Mesothelial cell of epicardium (in vitro differentiated cells): Measurements from ENCODE around the gene FAIM2. TPM values are rescaled to one million over a fixed set of nuclear protein-coding genes. Genes with fewer than 3 reads are reported as not detected.

ENCODE experiments used
- DNase-seq, 2 experiments: peaks; one replicate each; pipeline ENCODE4 v3.0.0; 2021; ENCODE audit warnings: low spot score in 2 of 2; ENCODE audit not compliant: unreplicated experiment in 2 of 2
- H3K27ac Mint-ChIP-seq: 2 replicates; pipeline ENCODE4 v1.8.0; 2021; ENCODE audit warnings: mixed read lengths
- H3K27me3 Mint-ChIP-seq: 2 replicates; pipeline ENCODE4 v1.8.0; 2021; ENCODE audit warnings: low read depth, mixed read lengths
- H3K36me3 Mint-ChIP-seq: 2 replicates; pipeline ENCODE4 v1.8.0; 2021; ENCODE audit warnings: mixed read lengths
- H3K4me1 Mint-ChIP-seq: 2 replicates; pipeline ENCODE4 v1.8.0; 2021; ENCODE audit warnings: mixed read lengths
- H3K4me3 Mint-ChIP-seq: 2 replicates; pipeline ENCODE4 v1.8.0; 2021; ENCODE audit warnings: mild to moderate bottlenecking, moderate library complexity, mixed read lengths
- H3K9me3 Mint-ChIP-seq: 2 replicates; pipeline ENCODE4 v1.8.0; 2021; ENCODE audit warnings: mixed read lengths
- CTCF ChIP-seq: fragments of 200-600 bp; sonication (generic); IDR thresholded peaks from one replicate; pipeline ENCODE4 v1.5.0; 2021; ENCODE audit warnings: antibody characterized with exemption; ENCODE audit not compliant: unreplicated experiment
- total RNA-seq: library from RNA; stranded (reverse); gene quantifications from 3 replicates; pipeline ENCODE4 v1.2.1, GENCODE V29; 2021

FAIM2 gene
- total RNA-seq, 1 donor from 2014 or later: 0.13 TPM

- Mint-ChIP-seq H3K27me3 (peaks cover 29% of the 10 kb centered on the region), H3K4me1 (peaks cover 20% of the 10 kb centered on the region), H3K9me3 (no peaks in the 10 kb centered on the region), H3K36me3 (no peaks in the 10 kb centered on the region), H3K27ac (no peak overlapping the region), H3K4me3 (no peak overlapping the region)
- TF ChIP-seq CTCF: no peak
- no peak for DNase-seq
These were observed 15.1 kb downstream of the FAIM2 start for GRCh38 chr12:49888461-49889151.

DNA sequence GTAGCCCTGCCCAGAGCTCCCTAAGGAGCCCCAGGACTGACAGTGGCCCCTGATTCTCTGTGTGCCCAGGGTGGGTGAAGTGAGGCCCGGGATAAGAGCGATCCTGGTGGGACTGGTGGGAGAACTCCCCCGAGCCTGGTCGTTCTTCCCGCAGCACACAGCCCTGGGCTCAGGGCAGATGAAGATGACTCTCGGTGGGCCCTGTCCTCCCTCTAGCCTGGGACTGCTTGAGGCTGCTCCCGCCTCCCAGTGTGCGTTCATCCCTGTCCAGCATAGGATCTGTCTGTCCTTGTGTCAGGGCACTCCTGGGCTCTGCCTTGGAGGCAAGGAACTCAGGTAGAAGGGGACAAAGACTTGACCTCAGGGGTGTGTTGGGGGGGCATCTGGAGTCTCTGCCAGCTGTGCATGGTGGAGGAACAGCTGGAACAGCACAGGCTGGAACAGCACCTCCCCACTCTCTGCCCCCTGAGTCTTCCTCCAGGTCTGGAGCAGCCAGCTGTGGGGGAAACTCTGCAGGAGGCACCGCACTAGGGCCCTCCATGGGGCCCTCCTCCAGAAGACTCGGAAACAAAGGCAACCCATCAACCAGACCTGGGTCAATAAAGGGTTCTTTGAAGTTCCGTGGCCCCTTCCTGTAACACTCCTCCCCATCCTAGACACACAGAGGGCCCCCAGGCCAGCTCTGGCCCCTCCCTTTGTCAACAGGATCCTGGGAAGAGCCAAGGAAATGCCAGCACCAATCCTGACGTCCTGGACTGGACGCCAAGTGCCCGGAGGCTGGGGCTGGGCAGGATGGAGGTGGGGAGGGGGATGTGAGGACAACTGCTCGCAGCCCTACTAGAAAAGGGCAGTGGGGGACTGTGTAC is 15.9 kb downstream of the FAIM2 start:
- H3K4me3 Mint-ChIP-seq: no peak overlapping the region
- no peaks in the 10 kb centered on the region for H3K9me3 Mint-ChIP-seq
- no peak overlapping the region for H3K27ac Mint-ChIP-seq
- no peak for TF ChIP-seq CTCF
- H3K36me3 Mint-ChIP-seq: no peaks in the 10 kb centered on the region
- peaks cover 28% of the 10 kb centered on the region for H3K4me1 Mint-ChIP-seq
- peaks cover 32% of the 10 kb centered on the region for H3K27me3 Mint-ChIP-seq
- no peak for DNase-seq

DNA sequence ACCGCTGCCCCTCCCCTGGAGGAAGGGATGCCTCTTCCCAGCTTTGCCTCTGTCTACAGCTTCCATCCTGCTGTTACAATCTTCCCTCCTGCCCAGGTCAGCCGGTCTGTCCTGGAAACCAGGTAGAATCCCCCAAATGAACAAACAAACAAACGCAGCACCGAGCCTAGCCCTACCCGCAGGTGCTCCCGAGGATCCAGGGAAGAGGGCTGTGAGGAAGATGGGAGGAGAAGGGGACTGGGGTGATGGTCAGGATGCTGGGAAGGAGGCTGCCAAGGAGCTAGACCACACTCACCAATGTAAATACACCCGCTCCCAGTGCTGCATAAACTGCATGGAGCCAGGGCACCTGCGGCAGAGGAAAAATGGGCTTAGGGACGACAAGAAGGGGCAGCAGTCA is 16.6 kb downstream of the FAIM2 start:
- Mint-ChIP-seq H3K27ac (no peak overlapping the region), H3K36me3 (no peaks in the 10 kb centered on the region), H3K4me1 (peaks cover 29% of the 10 kb centered on the region), H3K9me3 (no peaks in the 10 kb centered on the region), H3K4me3 (no peak overlapping the region), H3K27me3 (peaks cover 25% of the 10 kb centered on the region)
- TF ChIP-seq CTCF: no peak
- no peak for DNase-seq

GRCh38 chr12:49885663-49886461 is 17.8 kb downstream of the FAIM2 start:
- H3K36me3 Mint-ChIP-seq: no peaks in the 10 kb centered on the region
- no peak for DNase-seq
- H3K4me1 Mint-ChIP-seq: peaks cover 28% of the 10 kb centered on the region
- no peak overlapping the region for H3K27ac Mint-ChIP-seq
- H3K4me3 Mint-ChIP-seq: no peak overlapping the region
- H3K9me3 Mint-ChIP-seq: no peaks in the 10 kb centered on the region
- no peak for TF ChIP-seq CTCF
- H3K27me3 Mint-ChIP-seq: peaks cover 22% of the 10 kb centered on the region

DNA sequence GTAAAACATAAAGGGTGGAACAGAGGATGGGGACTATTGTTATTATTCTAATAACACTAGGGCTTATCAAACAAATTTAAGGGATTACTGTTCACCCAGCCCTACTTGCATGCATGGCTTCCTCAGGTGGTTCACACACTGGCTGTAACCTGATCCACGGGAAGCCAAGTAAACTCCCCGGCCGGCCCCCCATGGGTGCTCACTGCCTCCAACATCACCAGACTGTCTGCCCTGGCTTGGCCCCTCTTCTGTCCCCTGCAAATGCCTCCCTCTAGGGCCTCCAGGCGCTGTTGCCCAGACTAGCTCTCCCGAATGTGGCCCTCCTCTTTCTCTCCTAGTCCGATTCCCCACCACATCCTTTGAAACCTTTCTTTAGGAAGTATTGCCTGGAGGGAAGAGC is 18.6 kb downstream of the FAIM2 start:
- peaks cover 28% of the 10 kb centered on the region for H3K4me1 Mint-ChIP-seq
- H3K27me3 Mint-ChIP-seq: peaks cover 18% of the 10 kb centered on the region
- TF ChIP-seq CTCF: no peak
- DNase-seq: no peak
- peak overlapping the region; percentile 40 for H3K27ac Mint-ChIP-seq
- peaks cover 4% of the 10 kb centered on the region for H3K9me3 Mint-ChIP-seq
- no peak overlapping the region for H3K4me3 Mint-ChIP-seq
- H3K36me3 Mint-ChIP-seq: no peaks in the 10 kb centered on the region
